ENCODE measurements around the gene ETHE1. TPM values are rescaled to one million over a fixed set of nuclear protein-coding genes. Genes with fewer than 3 reads are reported as not detected.

The ETHE1 gene
- polyA plus RNA-seq (ENCODE audit: low read depth in 6 of 6): 10 to 100 TPM; 15.5 to 30.7 (median 24.0) TPM

DNA sequence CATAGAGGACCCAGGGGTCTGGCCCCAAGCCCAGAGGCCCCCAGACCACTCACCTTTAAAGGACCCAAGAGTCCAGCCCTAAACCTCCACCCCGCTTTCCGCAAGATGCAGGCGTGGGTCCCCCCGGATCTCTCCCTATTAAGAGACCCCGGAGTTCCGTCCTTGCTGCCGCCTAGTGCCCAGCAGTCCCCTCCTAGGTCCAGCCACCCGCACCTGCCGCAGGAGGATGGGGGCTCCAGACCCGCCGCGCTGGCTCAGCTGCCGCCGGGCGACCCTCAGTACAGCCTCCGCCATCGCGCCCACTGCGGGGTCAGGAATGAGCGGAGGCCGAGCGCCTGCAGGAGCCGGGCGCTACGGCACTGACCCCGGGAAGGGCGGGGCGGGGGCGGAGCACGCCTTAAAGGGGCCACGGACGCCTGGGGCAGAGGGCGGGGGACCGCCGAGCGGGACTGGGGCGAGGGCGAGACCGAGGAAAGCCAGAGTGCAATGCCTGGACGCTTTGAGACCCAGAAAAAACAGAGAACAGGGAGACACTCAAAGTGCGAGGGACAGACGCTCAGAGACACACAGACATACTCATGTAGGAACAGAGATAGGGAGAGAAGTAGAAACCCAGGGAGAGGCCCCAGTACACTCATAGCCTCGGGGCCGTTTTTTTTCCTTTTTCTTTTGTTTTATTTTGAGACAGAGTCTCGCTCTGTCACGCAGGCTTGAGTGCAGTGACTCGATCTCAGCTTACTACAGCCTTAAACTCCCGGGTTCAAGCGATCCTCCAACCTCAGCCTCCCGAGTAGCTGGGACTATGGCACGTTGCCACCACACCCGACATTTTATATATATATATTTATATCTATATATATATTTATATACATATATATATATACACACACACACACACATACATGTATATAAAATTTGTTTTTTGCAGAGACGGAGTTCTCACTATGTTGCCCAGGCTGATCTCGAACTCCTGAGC, at the start of gene ETHE1:
Gene ETHE1 (minus strand): TSS at position 318 of the 976 bp plus-strand sequence. CDS start 24 bp downstream, at position 294.
- H3K4me3 Mint-ChIP-seq: peak within 1 kb of the TSS; percentile 67 to 94 (median 91)
- ATAC-seq (ENCODE audit: low read depth in 2 of 2) (peak; percentile 78 to 84), DNase-seq (peak; percentile 51)
- peak within 1 kb of the TSS in 5 of 6 donors; percentile 69 to 87 (median 82) for H3K27ac Mint-ChIP-seq
- no peaks in the 10 kb centered on the region for H3K36me3 Mint-ChIP-seq
- H3K9me3 Mint-ChIP-seq: no peaks in the 10 kb centered on the region
- peaks cover 24 to 34% (median 29%) of the 10 kb centered on the region in 3 donors for H3K4me1 Mint-ChIP-seq
- H3K27me3 Mint-ChIP-seq: no peaks in the 10 kb centered on the region

- no peaks in the 10 kb centered on the region for H3K27me3 Mint-ChIP-seq
- peaks cover 0 to 8% of the 10 kb centered on the region in 2 donors for H3K36me3 Mint-ChIP-seq
- H3K4me1 Mint-ChIP-seq: peaks cover 46 to 58% (median 47%) of the 10 kb centered on the region in 3 donors
- H3K9me3 Mint-ChIP-seq: no peaks in the 10 kb centered on the region
- peak overlapping the region; percentile 61 to 99 (median 82) for H3K4me3 Mint-ChIP-seq
- peak overlapping the region; percentile 65 to 99 (median 98) for H3K27ac Mint-ChIP-seq
- DNase-seq (no peak), ATAC-seq (ENCODE audit: low read depth in 2 of 2) (peak in 1 of 2 donors; percentile 1)
Measured at GRCh38 chr19:43575955-43576878, 49.2 kb upstream of the ETHE1 start.

DNA sequence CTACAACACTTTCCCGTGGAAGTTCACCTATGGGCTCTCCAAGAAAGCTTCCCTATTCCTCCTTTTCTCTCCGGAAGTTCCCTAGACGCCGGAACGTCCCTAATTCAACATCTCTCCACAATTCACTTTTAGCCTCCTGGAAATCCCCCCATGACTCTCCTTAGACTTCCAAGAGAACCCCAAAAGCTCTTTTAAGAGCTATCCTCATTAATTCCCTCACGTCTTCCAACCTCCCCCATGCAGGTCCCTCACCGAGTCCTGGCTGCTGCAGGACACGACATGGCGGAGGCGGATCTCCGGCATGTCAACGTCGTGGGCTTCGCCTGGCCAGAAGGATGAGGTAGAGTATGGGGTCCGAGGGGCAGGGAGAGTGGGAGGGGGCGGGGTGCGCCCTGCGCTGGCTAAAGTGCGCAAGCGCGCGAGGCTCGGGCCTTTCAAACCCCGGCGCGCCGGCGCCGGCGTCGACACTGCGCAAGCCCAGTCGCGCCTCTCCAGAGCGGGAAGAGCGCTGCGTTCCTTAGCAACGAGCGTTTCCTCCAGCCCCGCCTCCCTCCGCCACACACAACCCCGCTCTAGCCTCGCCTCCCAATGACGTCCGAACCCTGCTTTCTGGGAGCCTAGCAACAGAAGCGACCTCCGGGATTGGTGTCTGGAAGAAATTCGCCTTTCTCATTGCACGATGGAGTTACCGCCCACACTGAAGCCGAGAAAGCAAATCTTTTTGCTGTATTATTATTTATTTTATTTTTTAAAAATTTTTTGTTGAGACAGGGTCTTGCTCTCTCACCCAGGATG, 48.4 kb upstream of the ETHE1 start, which contains the start of the genes PINLYP and XRCC1:
Gene PINLYP (plus strand): TSS at position 646 of the 795 bp plus-strand sequence. CDS start 1,391 bp downstream, outside the sequence.
Gene XRCC1 (minus strand): TSS at position 372 of the 795 bp plus-strand sequence. CDS start 69 bp downstream, at position 303.
- Mint-ChIP-seq H3K4me1 (peaks cover 49 to 65% (median 55%) of the 10 kb centered on the region in 3 donors), H3K36me3 (peaks cover 0 to 8% of the 10 kb centered on the region in 2 donors), H3K27me3 (no peaks in the 10 kb centered on the region), H3K9me3 (no peaks in the 10 kb centered on the region), H3K27ac (peak within 1 kb of the TSS; percentile 97 to 99 (median 98)), H3K4me3 (peak within 1 kb of the TSS; percentile 97 to 99 (median 98))
- peak; percentile 98 to 99 for ATAC-seq (ENCODE audit: low read depth in 2 of 2)
- DNase-seq: peak; percentile 94

DNA sequence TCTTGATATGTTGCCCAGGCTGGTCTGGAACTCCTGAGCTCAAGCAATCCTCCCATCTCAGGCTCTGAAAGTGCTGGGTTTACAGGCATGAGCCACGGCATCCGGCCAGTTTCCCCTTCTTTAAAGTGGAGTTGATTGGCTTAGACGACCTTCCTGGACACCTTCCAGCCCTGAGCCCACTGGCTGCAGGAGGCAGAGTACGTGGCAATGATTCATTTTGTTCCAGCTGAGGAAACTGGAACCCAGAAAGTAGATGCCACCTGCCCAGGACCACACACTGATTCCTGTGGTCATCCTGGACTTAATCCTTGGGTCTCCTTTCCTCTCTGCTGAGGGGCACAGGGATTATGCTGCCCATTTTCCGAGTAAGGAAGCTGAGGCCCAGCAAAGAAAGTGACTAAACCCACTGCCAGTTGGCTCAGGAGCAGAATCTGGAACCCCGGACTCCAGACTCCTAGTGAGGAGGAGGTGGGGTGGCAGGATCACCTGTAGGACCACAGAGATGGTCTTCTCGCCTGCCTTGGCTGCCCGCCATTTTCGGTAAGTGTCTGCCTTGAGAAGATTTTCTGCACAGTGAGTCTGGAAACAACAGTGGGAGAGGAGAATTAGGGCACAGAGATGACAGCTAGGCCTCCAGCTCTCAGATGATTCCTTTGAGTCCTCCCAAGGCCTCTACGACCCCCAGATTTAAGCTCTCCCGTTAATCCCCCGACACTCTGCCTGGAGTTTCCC, 47.6 kb upstream of the ETHE1 start:
- Mint-ChIP-seq H3K27ac (peak overlapping the region; percentile 97 to 99 (median 98)), H3K4me1 (peaks cover 49 to 65% (median 55%) of the 10 kb centered on the region in 3 donors), H3K27me3 (no peaks in the 10 kb centered on the region), H3K36me3 (peaks cover 0 to 8% of the 10 kb centered on the region in 2 donors), H3K4me3 (peak overlapping the region; percentile 97 to 99 (median 98)), H3K9me3 (no peaks in the 10 kb centered on the region)
- ATAC-seq (ENCODE audit: low read depth in 2 of 2): no peak
- no peak for DNase-seq

DNA sequence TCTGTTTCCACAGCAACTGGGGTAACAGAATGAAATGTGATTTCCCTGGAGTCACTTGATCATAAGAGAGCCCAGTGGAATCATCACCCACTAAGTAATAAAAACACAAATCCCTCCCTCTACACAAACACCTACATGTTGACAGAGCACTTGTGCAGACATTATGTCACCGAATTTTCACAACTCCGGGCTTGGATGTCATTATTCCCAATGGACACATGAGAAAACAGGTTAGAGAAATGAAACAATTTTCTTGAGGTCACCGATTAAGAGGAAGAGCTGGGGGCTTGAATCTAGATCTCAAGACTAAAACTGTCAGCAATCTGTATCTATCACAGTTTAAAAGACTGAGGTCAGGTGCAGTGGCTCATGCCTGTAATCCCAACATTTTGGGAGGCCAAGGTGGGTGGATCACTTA, 45.2 kb upstream of the ETHE1 start:
- Mint-ChIP-seq H3K4me1 (peaks cover 38 to 64% (median 53%) of the 10 kb centered on the region in 3 donors), H3K4me3 (peak overlapping the region in 2 of 8 donors; percentile 6 to 55), H3K36me3 (peaks cover 0 to 8% of the 10 kb centered on the region in 2 donors), H3K9me3 (no peaks in the 10 kb centered on the region), H3K27me3 (no peaks in the 10 kb centered on the region), H3K27ac (peak overlapping the region in 5 of 6 donors; percentile 39 to 83 (median 80))
- DNase-seq: no peak
- ATAC-seq (ENCODE audit: low read depth in 2 of 2): no peak

GRCh38 chr19:43570174-43570791, 43.3 kb upstream of the ETHE1 start:
- Mint-ChIP-seq H3K4me1 (peaks cover 29 to 68% (median 47%) of the 10 kb centered on the region in 3 donors), H3K9me3 (no peaks in the 10 kb centered on the region), H3K4me3 (peak overlapping the region in 1 of 8 donors; percentile 77), H3K36me3 (peaks cover 3 to 8% of the 10 kb centered on the region in 2 donors), H3K27ac (peak overlapping the region in 4 of 6 donors; percentile 11 to 88 (median 53)), H3K27me3 (no peaks in the 10 kb centered on the region)
- DNase-seq (no peak), ATAC-seq (ENCODE audit: low read depth in 2 of 2) (peak in 1 of 2 donors; percentile 43)

DNA sequence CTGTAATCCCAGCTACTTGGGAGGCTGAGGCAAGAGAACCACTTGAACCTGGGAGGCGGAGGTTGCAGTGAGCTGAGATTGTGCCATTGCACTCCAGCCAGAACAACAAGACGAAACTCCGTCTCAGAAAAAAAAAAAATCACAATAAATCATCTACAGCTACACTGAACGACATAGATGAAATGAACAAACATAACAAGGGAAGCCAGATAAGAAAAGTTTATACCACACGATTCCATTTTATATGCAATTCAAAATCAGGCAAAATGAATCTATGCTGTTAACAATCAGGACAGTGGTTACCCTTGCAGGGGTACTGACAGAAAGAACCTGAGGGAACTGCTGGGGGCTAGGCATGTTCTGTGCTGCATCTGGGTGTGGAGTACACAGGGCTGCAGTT, 42.7 kb upstream of the ETHE1 start:
- Mint-ChIP-seq H3K27ac (peak overlapping the region in 3 of 6 donors; percentile 35 to 66 (median 63)), H3K4me3 (peak overlapping the region in 2 of 8 donors; percentile 11 to 77), H3K27me3 (no peaks in the 10 kb centered on the region), H3K9me3 (no peaks in the 10 kb centered on the region), H3K4me1 (peaks cover 30 to 68% (median 47%) of the 10 kb centered on the region in 3 donors), H3K36me3 (peaks cover 3 to 8% of the 10 kb centered on the region in 2 donors)
- DNase-seq (no peak), ATAC-seq (ENCODE audit: low read depth in 2 of 2) (no peak)

DNA sequence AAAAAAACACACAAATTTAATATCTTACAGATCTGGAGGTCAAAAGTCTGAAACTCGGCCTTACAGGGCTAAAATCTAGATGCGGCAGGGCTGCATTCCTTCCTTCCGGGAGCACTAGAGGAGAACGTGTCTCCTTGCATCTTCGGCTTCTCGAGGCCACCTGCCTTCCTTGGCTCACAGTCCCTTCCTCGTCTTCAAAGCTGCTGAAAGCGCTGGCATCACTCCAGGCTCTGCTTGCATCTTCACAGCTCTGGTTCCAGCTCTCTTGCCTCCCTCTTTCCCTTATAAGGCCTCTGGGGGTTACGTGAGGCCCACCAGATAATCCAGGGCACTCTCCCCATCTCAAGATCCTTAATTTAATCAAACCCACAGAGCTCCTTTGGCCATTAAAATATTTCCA, 37.8 kb upstream of the ETHE1 start:
- Mint-ChIP-seq H3K9me3 (peaks cover 0 to 4% (median 0%) of the 10 kb centered on the region in 7 donors), H3K27me3 (no peaks in the 10 kb centered on the region), H3K4me1 (peaks cover 48 to 78% (median 69%) of the 10 kb centered on the region in 3 donors), H3K27ac (peak overlapping the region; percentile 93 to 99 (median 96)), H3K4me3 (peak overlapping the region in 6 of 8 donors; percentile 30 to 71 (median 52)), H3K36me3 (peaks cover 0 to 3% of the 10 kb centered on the region in 2 donors)
- ATAC-seq (ENCODE audit: low read depth in 2 of 2) (no peak), DNase-seq (no peak)

- Mint-ChIP-seq H3K27ac (peak overlapping the region; percentile 93 to 99 (median 96)), H3K4me1 (peaks cover 49 to 75% (median 61%) of the 10 kb centered on the region in 3 donors), H3K4me3 (peak overlapping the region in 4 of 8 donors; percentile 35 to 75 (median 44)), H3K9me3 (peaks cover 0 to 4% (median 0%) of the 10 kb centered on the region in 7 donors), H3K36me3 (peaks cover 0 to 3% of the 10 kb centered on the region in 2 donors), H3K27me3 (no peaks in the 10 kb centered on the region)
- ATAC-seq (ENCODE audit: low read depth in 2 of 2) (no peak), DNase-seq (no peak)
Measured at GRCh38 chr19:43563816-43564457, 36.9 kb upstream of the ETHE1 start.

DNA sequence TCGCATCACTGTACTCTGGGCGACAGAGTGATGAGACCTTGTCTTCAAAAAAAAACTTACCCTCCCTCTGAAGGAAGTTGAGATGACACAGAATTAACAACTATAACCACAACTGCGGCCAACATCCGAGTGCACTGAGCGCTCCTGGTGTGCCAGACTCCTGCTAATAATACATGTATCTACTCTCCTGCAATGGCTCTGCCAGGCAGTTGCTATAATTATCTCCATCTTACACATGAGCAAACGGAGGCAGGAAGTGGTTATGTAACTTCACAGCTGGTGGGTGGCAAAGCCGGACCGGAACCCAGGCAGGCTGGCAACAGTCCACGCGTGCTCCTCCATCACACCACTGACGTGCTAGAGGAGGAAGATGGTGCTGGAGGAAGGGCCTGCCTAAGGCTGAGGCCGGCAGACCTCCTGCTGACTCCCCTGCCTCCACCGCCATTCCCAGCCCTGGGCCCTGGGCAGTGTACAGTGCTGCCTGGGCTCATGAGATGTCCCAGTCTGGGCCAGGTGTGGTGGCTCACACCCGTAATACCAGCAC, 35.8 kb upstream of the ETHE1 start:
- Mint-ChIP-seq H3K36me3 (peaks cover 0 to 3% of the 10 kb centered on the region in 2 donors), H3K4me3 (peak overlapping the region; percentile 53 to 89 (median 79)), H3K9me3 (peaks cover 0 to 4% (median 0%) of the 10 kb centered on the region in 7 donors), H3K27ac (peak overlapping the region; percentile 93 to 99 (median 96)), H3K4me1 (peaks cover 49 to 75% (median 56%) of the 10 kb centered on the region in 3 donors), H3K27me3 (no peaks in the 10 kb centered on the region)
- peak; percentile 89 for DNase-seq
- peak; percentile 89 to 90 for ATAC-seq (ENCODE audit: low read depth in 2 of 2)

Data from naive B cell (primary cell).